ENCODE results near the gene TTC9.
A peak's percentile ranks its signal among the peaks of the same experiment; 100 is the strongest.

TTC9 gene

GRCh38 chr14:70716483-70716882, 74.8 kb downstream of the TTC9 start:
- DNase-seq (ENCODE audit: low read depth), result no peak

DNA sequence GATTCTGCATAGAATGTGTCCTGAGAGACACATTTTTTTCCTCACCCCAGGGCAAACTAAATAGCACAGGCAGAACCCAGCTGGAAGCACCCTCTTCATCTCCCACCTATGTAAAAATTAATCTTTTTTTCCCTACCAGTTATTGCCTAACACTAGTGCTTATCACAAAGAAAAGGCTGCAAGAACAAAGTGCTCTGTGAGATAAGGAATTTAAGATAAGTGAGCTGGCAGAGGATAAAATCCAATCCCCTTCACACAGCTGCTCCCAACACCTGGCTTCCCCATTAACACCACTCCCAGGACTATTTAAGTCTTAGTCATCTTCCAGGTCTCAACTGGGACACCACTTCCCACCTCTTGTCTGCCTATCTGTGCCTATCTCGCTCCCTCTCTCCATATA, 75.2 kb downstream of the TTC9 start:
- DNase-seq (ENCODE audit: low read depth), result no peak

- no peak for DNase-seq (ENCODE audit: low read depth)
These were observed 76.8 kb downstream of the TTC9 start for GRCh38 chr14:70718383-70719118.

- peak; percentile 19 for DNase-seq (ENCODE audit: low read depth)
These were observed 79.8 kb downstream of the TTC9 start for GRCh38 chr14:70721542-70721941.

- DNase-seq (ENCODE audit: low read depth), result no peak
These were observed 80.7 kb downstream of the TTC9 start for GRCh38 chr14:70722418-70722817.

GRCh38 chr14:70723276-70723675, 81.6 kb downstream of the TTC9 start:
- no peak for DNase-seq (ENCODE audit: low read depth)

DNA sequence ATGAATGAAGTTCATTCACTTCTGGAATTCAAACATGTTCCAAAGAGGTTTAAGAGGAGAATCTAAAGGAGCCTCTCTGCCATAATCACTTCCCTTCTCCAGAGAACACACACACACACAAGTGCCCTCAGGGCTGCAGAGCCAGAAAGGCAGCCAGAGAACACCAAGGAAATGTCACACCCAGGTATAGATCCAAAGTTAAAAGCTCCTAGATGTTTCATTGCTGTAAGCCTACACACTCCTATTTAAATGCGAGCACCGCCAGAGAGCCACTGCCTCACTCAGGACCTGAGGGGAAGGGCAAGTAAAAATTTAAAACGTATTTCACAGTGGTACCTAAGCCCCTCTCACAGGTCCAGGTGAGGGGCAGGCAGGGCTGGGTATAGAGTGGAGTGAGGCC, 82.4 kb downstream of the TTC9 start:
- no peak for DNase-seq (ENCODE audit: low read depth)

- DNase-seq (ENCODE audit: low read depth), result no peak
These were observed 83.2 kb downstream of the TTC9 start for GRCh38 chr14:70724944-70725343.
